Measurements from ENCODE around the gene DNAH10. TPM values are rescaled to one million over a fixed set of nuclear protein-coding genes. Genes with fewer than 3 reads are reported as not detected.
A peak's percentile ranks its signal among the peaks of the same experiment; 100 is the strongest.

Gene DNAH10
- total RNA-seq, 1 experiment from 2014 or later: 0.17 TPM

DNA sequence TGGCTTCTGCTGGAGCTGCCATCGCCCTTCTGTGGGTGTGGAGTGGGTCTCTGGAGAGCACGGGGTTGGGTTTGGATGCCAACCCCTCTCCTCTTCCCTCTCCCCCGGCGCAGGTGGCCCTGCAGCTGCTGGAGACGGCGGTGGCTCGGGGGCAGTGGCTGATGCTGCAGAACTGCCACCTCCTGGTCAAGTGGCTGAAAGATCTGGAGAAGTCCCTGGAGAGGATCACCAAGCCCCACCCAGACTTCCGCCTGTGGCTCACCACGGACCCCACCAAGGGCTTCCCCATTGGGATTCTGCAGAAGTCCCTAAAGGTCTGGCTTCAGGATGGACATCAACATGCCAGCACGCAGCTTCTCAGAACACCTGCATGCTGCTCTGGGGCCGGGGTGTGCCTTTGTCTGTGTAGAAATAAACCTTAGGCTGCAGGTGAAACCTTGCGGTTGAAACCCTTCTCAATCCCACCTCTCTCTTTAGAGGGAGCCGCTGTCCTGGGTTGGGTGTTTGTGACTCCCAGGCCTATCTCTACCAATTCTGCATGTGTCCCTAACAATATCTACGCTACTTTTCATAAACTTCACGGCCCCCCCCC lies 166.3 kb downstream of the DNAH10 start:
- no peaks in the 10 kb centered on the region for H3K79me2 ChIP-seq (ENCODE audit: insufficient read depth, low read length)
- H3K27ac ChIP-seq (ENCODE audit: insufficient read length, low read depth, low read length): no peak overlapping the region
- H3K18ac ChIP-seq (ENCODE audit: insufficient read length, low read depth, low read length): no peak overlapping the region
- WGBS (ENCODE audit: extremely low coverage, insufficient read length, low lambda C conversion rate): no CpG with 5 or more reads among the region's 15 CpGs
- H2BK12ac ChIP-seq (ENCODE audit: insufficient read length, low read depth, low read length): no peak overlapping the region
- H3K23ac ChIP-seq (ENCODE audit: insufficient read length, low read depth, low read length): no peak overlapping the region
- H3K9me3 ChIP-seq (ENCODE audit: control insufficient read depth, low read depth, low read length): no peaks in the 10 kb centered on the region
- H3K27ac Mint-ChIP-seq: no peak overlapping the region
- H3K27me3 Mint-ChIP-seq (ENCODE audit: low read depth): peaks cover 94% of the 10 kb centered on the region
- no peak overlapping the region for H3K4ac ChIP-seq (ENCODE audit: low read depth, low read length)
- no peak for DNase-seq
- H4K5ac ChIP-seq (ENCODE audit: insufficient read length, low read depth, low read length): no peak overlapping the region
- H3K9ac ChIP-seq (ENCODE audit: extremely low read depth, insufficient read length, low read length): no peak overlapping the region
- no peak overlapping the region for H4K8ac ChIP-seq (replicated peaks; ENCODE audit: insufficient read length, low read depth, low read length)
- no peaks in the 10 kb centered on the region for H3K9me3 Mint-ChIP-seq
- H4K20me1 ChIP-seq (ENCODE audit: control insufficient read depth, insufficient read depth, insufficient read length): no peaks in the 10 kb centered on the region
- 0 out of 5 replicates have a peak overlapping the region, but pooled peaks of 1 of the 2 experiments have one; percentile 11 for H3K4me3 Mint-ChIP-seq
- no peaks in the 10 kb centered on the region for H3K4me1 ChIP-seq (ENCODE audit: insufficient read depth, low read length)
- H3T11ph ChIP-seq (ENCODE audit: low read length): no peak overlapping the region
- TF ChIP-seq, protein P1, sequence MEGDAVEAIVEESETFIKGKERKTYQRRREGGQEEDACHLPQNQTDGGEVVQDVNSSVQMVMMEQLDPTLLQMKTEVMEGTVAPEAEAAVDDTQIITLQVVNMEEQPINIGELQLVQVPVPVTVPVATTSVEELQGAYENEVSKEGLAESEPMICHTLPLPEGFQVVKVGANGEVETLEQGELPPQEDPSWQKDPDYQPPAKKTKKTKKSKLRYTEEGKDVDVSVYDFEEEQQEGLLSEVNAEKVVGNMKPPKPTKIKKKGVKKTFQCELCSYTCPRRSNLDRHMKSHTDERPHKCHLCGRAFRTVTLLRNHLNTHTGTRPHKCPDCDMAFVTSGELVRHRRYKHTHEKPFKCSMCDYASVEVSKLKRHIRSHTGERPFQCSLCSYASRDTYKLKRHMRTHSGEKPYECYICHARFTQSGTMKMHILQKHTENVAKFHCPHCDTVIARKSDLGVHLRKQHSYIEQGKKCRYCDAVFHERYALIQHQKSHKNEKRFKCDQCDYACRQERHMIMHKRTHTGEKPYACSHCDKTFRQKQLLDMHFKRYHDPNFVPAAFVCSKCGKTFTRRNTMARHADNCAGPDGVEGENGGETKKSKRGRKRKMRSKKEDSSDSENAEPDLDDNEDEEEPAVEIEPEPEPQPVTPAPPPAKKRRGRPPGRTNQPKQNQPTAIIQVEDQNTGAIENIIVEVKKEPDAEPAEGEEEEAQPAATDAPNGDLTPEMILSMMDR (conservative IDR thresholded peaks at IDR 0.05): peak; percentile 21; the same call in 1 of the 3 replicates
- no peaks in the 10 kb centered on the region for H3K23me2 ChIP-seq (ENCODE audit: insufficient read length, low read depth, low read length, poor library complexity, severe bottlenecking)
- no peaks in the 10 kb centered on the region for H3K36me3 Mint-ChIP-seq (ENCODE audit: insufficient read depth in 1 of 3, low read depth in 3 of 3)
- H2BK20ac ChIP-seq (ENCODE audit: low read depth, low read length, poor library complexity, severe bottlenecking): no peak overlapping the region
- no peak overlapping the region for H3K4me2 ChIP-seq (ENCODE audit: insufficient read depth, insufficient read length, low read length)
- H3K4me1 Mint-ChIP-seq: no peaks in the 10 kb centered on the region
- no peak overlapping the region for H3K56ac ChIP-seq (ENCODE audit: insufficient read length, low read depth, low read length)
- H2BK120ac ChIP-seq (ENCODE audit: low read depth, low read length, poor library complexity, severe bottlenecking): no peak overlapping the region
- H2BK5ac ChIP-seq (ENCODE audit: insufficient read length, low read length): no peak overlapping the region
- no peaks in the 10 kb centered on the region; the same call in 1 of the 2 replicates for H3K27me3 ChIP-seq (ENCODE audit: insufficient read depth, low read length)
- no peak overlapping the region; the same call in 1 of the 2 replicates for H3K14ac ChIP-seq (ENCODE audit: insufficient read depth, low read length)
- no peaks in the 10 kb centered on the region for H3K79me1 ChIP-seq (ENCODE audit: insufficient read depth, low read depth, low read length, poor library complexity, severe bottlenecking)
- no peak overlapping the region for H2AK5ac ChIP-seq (ENCODE audit: insufficient read length, low read length)
- no peak overlapping the region for H4K91ac ChIP-seq (ENCODE audit: insufficient read length, low read depth, low read length)
- H2AFZ ChIP-seq (ENCODE audit: low read length): no peak overlapping the region
- no peak overlapping the region for H2BK15ac ChIP-seq (ENCODE audit: low read depth, low read length)

All from H9 (cell line).